Measurements from ENCODE around the gene HOXD4. TPM values are rescaled to one million over a fixed set of nuclear protein-coding genes. Genes with fewer than 3 reads are reported as not detected.

HOXD4 gene
- total and polyA plus RNA-seq, 8 donors: 0.17 to 0.99 (median 0.68) TPM

GRCh38 chr2:176128172-176128981, 23.0 kb upstream of the HOXD4 start:
- no peak overlapping the region for H3K27ac ChIP-seq
- H3K27me3 ChIP-seq: peaks cover 96 to 100% of the 10 kb centered on the region in 2 donors
- no peak overlapping the region for H3K4me3 ChIP-seq
- TF ChIP-seq CTCF (IDR thresholded peaks at IDR 0.05): no peak
- no peaks in the 10 kb centered on the region for H3K9me3 ChIP-seq
- no peaks in the 10 kb centered on the region for H3K36me3 ChIP-seq
- DNase-seq (peak in 1 of 4 donors; percentile 61), ATAC-seq (no peak)
- peaks cover 0 to 41% of the 10 kb centered on the region in 2 donors for H3K4me1 ChIP-seq
- intact Hi-C loops (cut with DNase I): loop anchor here in 1 of 2 donors (5.0 kb wide), 2 partner anchors 424 to 1019 kb away; no protein-coding TSS in a partner anchor

- H3K36me3 ChIP-seq: no peaks in the 10 kb centered on the region
- no peak for TF ChIP-seq CTCF (IDR thresholded peaks at IDR 0.05)
- peak within 1 kb of the TSS in 1 of 2 donors; percentile 18 for H3K4me3 ChIP-seq
- H3K9me3 ChIP-seq: no peaks in the 10 kb centered on the region
- H3K4me1 ChIP-seq: peaks cover 0 to 36% of the 10 kb centered on the region in 2 donors
- DNase-seq (peak in 2 of 4 donors; percentile 53 to 63), ATAC-seq (peak; percentile 29)
- H3K27ac ChIP-seq: no peak within 1 kb of the TSS
- intact Hi-C loops (cut with DNase I): loop anchor here in 1 of 2 donors (5.0 kb wide), 2 partner anchors 423 to 1018 kb away; no protein-coding TSS in a partner anchor
- peaks cover 96 to 100% of the 10 kb centered on the region in 2 donors for H3K27me3 ChIP-seq
Observed at GRCh38 chr2:176128982-176129796, 22.2 kb upstream of the HOXD4 start, which contains the start of gene HOXD8. TSS of gene HOXD8 (plus strand) at chr2:176129705. CDS start at chr2:176130367, 662 bp downstream.

GRCh38 chr2:176129813-176130146, 21.6 kb upstream of the HOXD4 start:
- TF ChIP-seq CTCF (IDR thresholded peaks at IDR 0.05): no peak
- ATAC-seq (no peak), DNase-seq (peak in 1 of 4 donors; percentile 49)
- Histone ChIP-seq H3K27me3 (peaks cover 96 to 100% of the 10 kb centered on the region in 2 donors), H3K36me3 (no peaks in the 10 kb centered on the region), H3K27ac (no peak overlapping the region), H3K4me1 (peaks cover 0 to 36% of the 10 kb centered on the region in 2 donors), H3K4me3 (peak overlapping the region in 1 of 2 donors; percentile 9), H3K9me3 (no peaks in the 10 kb centered on the region)
- intact Hi-C loops (cut with DNase I): loop anchor here in 1 of 2 donors (5.0 to 10.0 kb wide), 4 partner anchors 423 to 1018 kb away; no protein-coding TSS in a partner anchor

GRCh38 chr2:176130147-176130956, 21.0 kb upstream of the HOXD4 start:
- ATAC-seq: no peak
- TF ChIP-seq CTCF (IDR thresholded peaks at IDR 0.05): no peak
- Histone ChIP-seq H3K27me3 (peaks cover 96 to 100% of the 10 kb centered on the region in 2 donors), H3K9me3 (no peaks in the 10 kb centered on the region), H3K27ac (no peak overlapping the region), H3K4me1 (peaks cover 0 to 36% of the 10 kb centered on the region in 2 donors), H3K4me3 (peak overlapping the region in 1 of 2 donors; percentile 18), H3K36me3 (no peaks in the 10 kb centered on the region)
- intact Hi-C loops (cut with DNase I): loop anchor here in 1 of 2 donors (5.0 to 10.0 kb wide), 2 partner anchors 507 to 684 kb away; no protein-coding TSS in a partner anchor
- peak in 1 of 4 donors; percentile 80 for DNase-seq
